Uterus (tissue), 4 donors: ENCODE data around the gene MESP1. TPM values are rescaled to one million over a fixed set of nuclear protein-coding genes. Genes with fewer than 3 reads are reported as not detected.

Experiments
- DNase-seq, 2 donors: peaks; one replicate each; pipeline ENCODE4 v3.0.0-alpha.2; 2019 to 2020
- H3K27ac ChIP-seq, 2 donors: fragments of 200-600 bp; sonication (generic); 1 replicate in 1 of 2; 2 replicates in 1 of 2; pipeline ENCODE4 v1.5.1; 2016 to 2018
- H3K27me3 ChIP-seq, 2 donors: fragments of 200-600 bp; sonication (generic); one replicate each; pipeline ENCODE4 v1.5.1; 2018 to 2019; ENCODE audit warnings: control low read depth in 1 of 2
- H3K36me3 ChIP-seq, 2 donors: fragments of 200-600 bp; sonication (generic); one replicate each; pipeline ENCODE4 v1.5.1; 2019; ENCODE audit warnings: control low read depth in 1 of 2
- H3K4me1 ChIP-seq, 2 donors: fragments of 200-600 bp; sonication (generic); one replicate each; pipeline ENCODE4 v1.5.1; 2018 to 2019; ENCODE audit warnings: control low read depth in 1 of 2
- H3K4me3 ChIP-seq, 2 donors: fragments of 200-600 bp; sonication (generic); 1 replicate in 1 of 2; 2 replicates in 1 of 2; pipeline ENCODE4 v1.5.1; 2018 to 2019; ENCODE audit warnings: mild to moderate bottlenecking in 1 of 2
- H3K9me3 ChIP-seq, 2 donors: fragments of 200-600 bp; sonication (generic); one replicate each; pipeline ENCODE4 v1.5.1; 2019; ENCODE audit warnings: control low read depth in 1 of 2
- CTCF ChIP-seq, 4 experiments: fragments of 200-600 bp in 2 of 4; fragments of 450-650 bp in 2 of 4; sonication (generic) in 2 of 4; IDR thresholded peaks; one replicate each; pipeline ENCODE4 v1.5.1; 2016 to 2019; ENCODE audit warnings: antibody characterized with exemption in 4 of 4, mild to moderate bottlenecking in 2 of 4, moderate library complexity in 1 of 4
- POLR2A ChIP-seq, 2 donors: fragments of 450-650 bp; IDR thresholded peaks; one replicate each; pipeline ENCODE4 v1.6.1; 2016; ENCODE audit warnings: antibody characterized with exemption in 2 of 2, mild to moderate bottlenecking in 1 of 2, moderate library complexity in 1 of 2
- intact Hi-C: fragments of 100-400 bp; cut with DNase I; formaldehyde crosslinking; loops from one replicate; pipeline ENCODE4 v1.15.1; 2023; ENCODE audit warnings: low total_unique reads
- total RNA-seq, 4 donors: library from RNA; depleted of rRNA in 3 of 4; stranded (reverse); fragments of >200 nt in 3 of 4; gene quantifications; one replicate each; pipeline versions ENCODE4 v1.1.0 to v1.2.4, GENCODE V29; 2014 to 2023
- donor health status: DM: yes; HTN: yes; CAD: no.

MESP1 gene
- total RNA-seq, 4 donors from 2014 or later = 1.0 to 6.5 (median 2.7) TPM; not detected in 1

- no peaks in the 10 kb centered on the region for H3K9me3 ChIP-seq
- TF ChIP-seq POLR2A (IDR thresholded peaks at IDR 0.05) (no peak), CTCF (IDR thresholded peaks at IDR 0.05) (no peak)
- no peaks in the 10 kb centered on the region for H3K27me3 ChIP-seq
- no peaks in the 10 kb centered on the region for H3K4me1 ChIP-seq
- H3K4me3 ChIP-seq = no peak overlapping the region
- H3K36me3 ChIP-seq = no peaks in the 10 kb centered on the region
- DNase-seq = no peak
- no peak overlapping the region for H3K27ac ChIP-seq
- intact Hi-C loops = no loop called here
These were observed 27.8 kb upstream of the MESP1 start for GRCh38 chr15:89778861-89779260.

- H3K9me3 ChIP-seq = no peaks in the 10 kb centered on the region
- no peak overlapping the region for H3K27ac ChIP-seq
- no peaks in the 10 kb centered on the region for H3K36me3 ChIP-seq
- intact Hi-C loops = no loop called here
- no peak for DNase-seq
- H3K27me3 ChIP-seq = no peaks in the 10 kb centered on the region
- no peak for TF ChIP-seq CTCF (IDR thresholded peaks at IDR 0.05)
- TF ChIP-seq POLR2A (IDR thresholded peaks at IDR 0.05) = no peak
- H3K4me3 ChIP-seq = no peak overlapping the region
- no peaks in the 10 kb centered on the region for H3K4me1 ChIP-seq
These were observed 26.8 kb upstream of the MESP1 start for GRCh38 chr15:89777782-89778380.

GRCh38 chr15:89777073-89777751, 26.2 kb upstream of the MESP1 start:
- no peak overlapping the region for H3K4me3 ChIP-seq
- H3K27ac ChIP-seq = peak overlapping the region in 1 of 2 donors; percentile 21
- DNase-seq = no peak
- intact Hi-C loops = no loop called here
- TF ChIP-seq CTCF (IDR thresholded peaks at IDR 0.05) (no peak), POLR2A (IDR thresholded peaks at IDR 0.05) (no peak)
- H3K9me3 ChIP-seq = no peaks in the 10 kb centered on the region
- H3K36me3 ChIP-seq = no peaks in the 10 kb centered on the region
- no peaks in the 10 kb centered on the region for H3K27me3 ChIP-seq
- H3K4me1 ChIP-seq = no peaks in the 10 kb centered on the region

- Histone ChIP-seq H3K27me3 (no peaks in the 10 kb centered on the region), H3K9me3 (no peaks in the 10 kb centered on the region), H3K4me1 (no peaks in the 10 kb centered on the region), H3K36me3 (no peaks in the 10 kb centered on the region), H3K4me3 (peak within 1 kb of the TSS; percentile 18 to 35), H3K27ac (peak within 1 kb of the TSS in 1 of 2 donors; percentile 21)
- TF ChIP-seq CTCF (IDR thresholded peaks at IDR 0.05) = peak; percentile 28 to 64 (median 54)
- no peak for TF ChIP-seq POLR2A (IDR thresholded peaks at IDR 0.05)
- intact Hi-C loops = no loop called here
- DNase-seq = peak; percentile 76 to 86
These were observed 25.4 kb upstream of the MESP1 start, which contains the start of gene MESP2 for GRCh38 chr15:89776274-89777072. MESP2 (plus strand) TSS chr15:89776332; CDS start chr15:89776358, 26 bp downstream.

GRCh38 chr15:89775815-89776214, 24.8 kb upstream of the MESP1 start:
- TF ChIP-seq POLR2A (IDR thresholded peaks at IDR 0.05) (no peak), CTCF (IDR thresholded peaks at IDR 0.05) (no peak)
- H3K4me1 ChIP-seq = no peaks in the 10 kb centered on the region
- no peaks in the 10 kb centered on the region for H3K27me3 ChIP-seq
- no peaks in the 10 kb centered on the region for H3K36me3 ChIP-seq
- no peaks in the 10 kb centered on the region for H3K9me3 ChIP-seq
- no peak overlapping the region for H3K27ac ChIP-seq
- DNase-seq = no peak
- H3K4me3 ChIP-seq = peak overlapping the region in 1 of 2 donors; percentile 35
- intact Hi-C loops = no loop called here
